Stimulated activated CD8-positive, alpha-beta memory T cell treated with anti-CD3 and anti-CD28 coated beads, Interleukin-15, amount 100 ng/mL, for 1 hour (primary cell): Measurements from ENCODE around the gene ZNF511.

Experiments used
- DNase-seq: peaks from one replicate; pipeline ENCODE4 v3.0.0-alpha.2; 2020; ENCODE audit warnings: low read depth

ZNF511 gene

DNA sequence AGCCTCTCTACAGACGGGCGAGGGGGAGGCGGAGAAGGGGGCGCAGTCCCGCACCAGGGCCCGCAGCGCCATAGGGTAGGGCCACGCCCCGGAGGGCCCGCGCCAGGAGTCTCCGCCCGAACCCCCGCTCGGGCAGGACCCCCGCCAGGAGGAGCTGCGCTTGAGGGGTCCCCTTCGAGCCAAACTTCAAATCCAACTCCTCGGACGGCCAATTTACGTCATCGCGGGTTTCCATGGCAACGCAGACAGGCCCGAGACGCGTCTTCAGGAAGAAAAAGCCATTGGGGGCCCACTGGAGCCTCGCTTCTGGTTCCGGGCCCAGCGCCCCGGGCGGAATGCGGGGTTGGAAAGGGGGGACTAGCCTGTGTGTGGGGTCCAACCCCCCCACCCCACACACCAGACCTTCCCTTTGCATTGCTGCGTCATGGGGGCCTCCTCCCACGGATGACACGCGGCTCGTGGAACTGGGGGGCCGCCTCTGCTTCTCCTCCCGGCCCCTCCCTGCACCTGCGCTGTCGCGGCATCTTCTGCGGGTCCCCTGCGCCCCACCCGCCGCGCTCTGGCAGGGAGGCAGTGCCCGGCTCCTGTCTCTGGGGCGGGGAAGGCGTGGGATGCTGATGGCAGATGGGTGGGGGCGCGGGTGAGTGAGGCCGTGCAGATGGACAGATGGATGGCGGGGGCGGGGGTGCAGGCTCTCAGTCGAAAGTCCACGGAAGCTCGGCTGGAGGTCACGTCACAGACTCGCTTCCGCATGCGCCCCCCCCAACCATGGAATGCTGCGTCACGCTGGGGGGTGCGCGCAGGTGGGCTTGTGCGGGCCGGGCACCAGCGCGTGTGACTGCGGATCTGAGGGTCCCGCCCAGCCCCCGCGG, 26.8 kb downstream of the ZNF511 start:
- DNase-seq: peak; percentile 71

DNA sequence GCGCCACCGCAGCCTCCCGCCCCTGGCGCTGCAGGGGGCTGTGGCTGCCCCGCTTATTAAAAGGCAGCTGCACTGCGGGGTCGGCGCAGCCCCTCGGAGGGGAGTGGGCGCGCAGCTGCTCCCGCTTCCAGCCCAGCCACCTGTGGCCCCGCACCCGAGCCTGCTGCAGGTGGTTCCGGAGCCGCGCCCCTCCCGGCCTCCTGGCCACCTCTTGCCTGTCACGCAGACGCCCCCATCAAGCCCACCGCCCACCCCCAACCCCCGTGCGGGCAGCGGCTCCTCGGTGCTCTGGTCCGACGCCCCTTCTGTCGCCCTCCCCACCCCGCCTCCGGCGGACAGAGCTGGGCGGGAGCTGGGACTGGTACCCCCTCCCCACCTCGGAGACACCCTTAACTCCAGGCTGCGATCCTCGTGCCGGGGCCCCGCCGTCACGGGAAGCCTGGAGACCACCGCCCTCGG, 27.4 kb downstream of the ZNF511 start:
- DNase-seq: no peak

DNA sequence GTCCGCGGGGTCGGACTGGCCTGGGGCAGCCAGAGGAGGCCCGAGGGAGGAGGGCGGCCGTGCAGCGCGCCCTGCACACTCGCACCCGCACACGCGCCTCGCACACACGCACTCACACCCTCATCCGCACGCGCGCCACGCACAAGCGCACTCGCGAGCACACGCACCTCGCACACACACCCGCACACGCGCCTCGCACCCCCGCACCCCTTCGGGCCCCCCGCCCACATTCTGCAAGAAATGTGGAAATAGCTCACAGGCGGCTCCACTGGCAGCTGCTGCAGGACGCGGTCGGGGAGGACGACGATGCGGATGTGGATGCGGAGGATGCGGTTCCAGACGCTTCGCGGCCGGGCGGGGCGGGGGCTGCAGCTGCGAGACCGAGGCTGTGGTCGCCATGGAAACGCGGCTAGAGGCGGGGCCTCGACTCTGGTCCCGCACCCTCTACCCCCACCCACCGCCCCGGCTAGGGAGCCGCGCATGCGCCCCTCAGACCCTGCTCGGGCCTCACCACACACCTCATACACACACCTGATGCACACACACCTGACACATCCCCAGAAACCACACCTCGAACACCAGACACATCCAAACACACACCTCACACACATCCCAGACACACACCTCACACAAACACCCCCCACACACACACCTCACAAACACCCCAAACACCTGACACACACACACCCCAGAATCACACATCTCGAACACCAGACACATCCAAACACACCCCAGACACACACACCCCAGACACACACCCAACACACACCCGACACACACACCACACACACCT, 28.1 kb downstream of the ZNF511 start, which contains the start of gene CALY:
Gene CALY, minus strand, starts transcription at position 320 of the 793 bp plus-strand sequence. CDS start 7,907 bp downstream, outside the sequence.
- peak; percentile 48 for DNase-seq

DNA sequence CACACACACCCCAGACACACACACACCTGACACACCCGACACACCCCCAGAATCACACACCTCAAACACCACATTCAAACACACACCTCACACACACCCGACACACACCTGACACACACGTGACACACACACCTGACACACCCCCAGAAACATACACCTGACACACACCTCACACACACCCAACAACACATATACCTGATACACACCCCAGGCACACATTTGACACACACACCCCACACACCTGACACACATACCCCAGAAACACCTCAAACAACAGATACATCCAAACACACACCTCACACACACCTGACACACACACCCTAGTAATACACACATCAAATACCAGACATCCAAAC, 28.6 kb downstream of the ZNF511 start:
- no peak for DNase-seq

DNA sequence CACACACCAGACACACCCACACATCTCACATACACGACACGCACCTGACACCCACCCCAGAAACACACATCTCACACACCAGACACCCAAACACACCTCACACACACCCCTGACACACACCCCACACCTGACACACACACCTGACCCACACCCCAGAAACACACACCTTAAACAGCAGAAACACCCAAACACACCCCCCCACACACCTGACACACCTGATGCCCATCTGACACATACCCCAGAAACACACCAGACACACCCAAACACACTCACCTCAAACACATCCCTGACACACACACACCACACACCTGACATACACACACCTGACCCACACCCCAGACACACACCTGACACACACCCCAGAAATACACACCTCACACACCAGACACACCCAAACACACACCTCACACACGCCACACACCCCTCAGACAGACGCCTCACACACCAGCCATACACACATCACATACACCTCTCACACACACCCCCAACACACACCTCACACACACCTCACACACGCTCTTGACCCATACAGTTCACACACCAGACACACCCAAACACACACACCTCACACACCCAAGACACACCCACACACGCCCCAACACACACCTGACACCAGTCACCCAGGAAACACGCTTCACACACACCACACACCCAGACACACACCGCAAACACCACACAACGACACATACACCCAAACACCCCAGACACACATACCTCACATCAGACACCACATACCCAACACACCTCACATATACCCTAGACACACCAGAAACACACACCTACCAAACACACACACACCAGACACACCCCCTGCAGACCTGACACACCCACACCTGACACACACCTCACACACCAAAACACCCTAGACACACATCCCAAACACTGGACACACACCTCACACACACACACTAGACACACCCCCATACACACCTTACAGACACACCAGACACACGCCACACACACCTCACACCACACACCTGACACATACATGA, 29.7 kb downstream of the ZNF511 start:
- DNase-seq: no peak

DNA sequence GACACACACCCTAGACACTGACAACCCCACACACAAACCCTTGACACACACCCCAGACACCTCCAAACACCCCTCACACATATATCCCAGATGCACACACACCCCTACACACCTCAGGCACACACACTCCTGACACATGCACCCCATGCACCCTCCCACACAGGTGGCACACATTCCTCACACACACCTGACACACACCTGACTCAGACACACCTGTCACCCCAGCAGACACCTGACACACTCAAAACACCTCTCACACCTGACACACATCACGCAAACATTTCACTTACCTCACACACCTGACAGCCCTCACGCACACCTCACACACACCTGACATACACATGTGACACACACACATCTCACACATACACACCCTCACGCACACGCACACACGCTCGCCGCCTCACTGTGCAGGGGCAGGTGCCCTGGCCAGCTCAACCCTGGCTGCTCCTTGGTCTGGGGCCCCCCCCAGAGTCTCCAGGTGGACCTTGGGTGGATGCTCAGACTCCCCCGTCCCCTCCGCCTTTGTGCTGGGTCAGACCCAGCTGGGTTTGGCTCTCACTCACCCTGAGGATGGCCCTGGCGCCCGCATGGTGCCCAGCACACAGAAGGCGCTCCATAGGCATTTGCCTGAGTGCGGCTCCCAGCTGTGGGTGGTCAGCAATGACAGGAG, 31.1 kb downstream of the ZNF511 start:
- DNase-seq: no peak

DNA sequence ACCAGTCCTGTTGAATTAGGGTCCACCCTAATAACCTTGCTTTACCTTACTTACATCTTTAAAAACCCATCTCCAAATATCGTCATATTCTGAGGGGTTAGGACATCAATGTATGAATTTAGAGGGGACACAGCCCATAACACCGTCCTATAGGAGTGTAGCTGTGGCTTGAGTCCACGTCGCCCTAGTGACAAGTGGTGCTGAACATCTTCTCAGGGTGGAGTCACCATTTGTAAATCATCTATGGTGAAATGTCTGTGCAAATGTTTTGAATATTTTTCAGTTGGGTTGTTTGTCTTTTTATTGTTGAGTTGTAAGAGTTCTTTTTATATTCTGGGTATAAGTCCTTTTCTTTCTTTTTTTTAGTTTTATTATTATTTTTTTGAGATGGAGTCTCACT, 33.3 kb downstream of the ZNF511 start:
- no peak for DNase-seq

DNA sequence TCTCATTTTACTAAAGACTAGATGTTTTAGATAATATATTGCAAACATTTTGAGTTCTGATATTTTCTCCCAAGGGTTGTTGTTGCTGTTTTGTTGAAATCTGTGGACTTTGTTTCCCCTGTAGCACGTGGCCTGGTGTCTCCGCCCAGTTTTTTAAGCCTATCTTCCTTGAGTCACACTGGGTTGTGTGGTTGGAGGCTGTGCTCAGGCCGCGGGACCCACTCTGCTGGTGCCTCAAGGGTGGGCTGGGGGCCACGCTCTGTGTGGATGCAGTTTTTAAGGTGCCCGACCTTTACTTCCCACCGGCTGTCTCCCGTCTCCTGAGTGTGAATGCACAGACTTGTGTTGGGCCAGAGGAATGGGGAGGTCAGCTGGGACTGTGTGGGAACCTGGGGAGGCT, 34.2 kb downstream of the ZNF511 start:
- DNase-seq: no peak

DNA sequence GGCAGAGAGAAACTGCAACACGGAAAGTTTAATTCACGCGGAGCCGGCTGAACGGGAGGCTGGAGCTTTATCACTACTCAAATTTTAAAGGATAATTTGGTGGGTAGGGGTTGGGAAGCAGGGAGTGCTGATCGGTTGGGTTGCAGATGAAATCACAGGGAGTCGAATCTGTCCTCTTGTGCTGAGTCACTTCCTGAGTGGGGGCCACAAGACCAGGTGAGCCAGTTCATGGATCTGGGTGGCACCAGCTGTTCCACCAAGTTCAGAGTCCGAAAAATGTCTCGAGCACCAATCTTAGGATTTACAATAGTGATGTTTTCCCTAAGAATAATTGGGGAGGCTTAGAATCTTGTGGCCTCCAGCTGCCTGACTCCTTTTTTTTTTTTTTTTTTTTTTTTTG, 34.8 kb downstream of the ZNF511 start:
- DNase-seq: no peak

DNA sequence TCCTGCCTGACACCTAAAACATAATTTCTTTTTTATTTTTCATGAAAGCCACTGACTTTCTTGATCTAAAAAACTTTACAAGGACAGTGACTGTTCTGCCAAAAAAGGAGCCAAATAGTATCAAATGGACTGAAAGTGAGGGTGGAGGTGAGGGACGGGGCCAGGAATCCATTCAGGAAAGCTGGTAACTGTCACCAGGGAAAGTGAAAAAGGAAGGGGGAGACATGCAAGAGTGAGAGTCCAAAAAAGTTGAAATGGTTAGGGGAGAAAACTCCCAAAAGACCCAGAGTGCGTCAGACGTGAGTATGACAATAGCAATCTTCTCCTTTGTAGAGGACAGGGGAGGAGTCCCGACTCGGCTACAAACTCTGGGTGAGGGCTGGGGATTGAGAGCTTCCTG, 35.5 kb downstream of the ZNF511 start:
- no peak for DNase-seq

DNA sequence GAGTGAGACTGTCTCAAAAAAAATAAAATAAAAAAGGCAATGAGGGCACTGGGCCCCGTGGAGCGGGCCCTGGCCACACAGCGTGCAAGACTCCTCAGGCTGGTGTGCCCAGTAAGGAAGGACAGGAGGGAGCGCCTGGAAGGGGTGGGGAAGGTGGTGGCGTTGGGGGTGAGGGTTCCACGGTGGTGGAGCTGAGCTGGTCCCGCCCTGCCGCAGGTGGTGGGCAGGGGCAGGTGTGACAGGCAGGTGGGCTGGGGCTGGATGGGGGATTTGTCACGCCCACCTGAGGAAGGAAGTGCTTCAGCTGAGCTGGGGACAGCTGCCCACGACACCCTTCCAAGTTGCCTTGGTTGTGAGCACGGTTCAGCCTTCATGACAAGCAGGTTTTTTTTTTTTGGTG, 37.7 kb downstream of the ZNF511 start:
- no peak for DNase-seq

DNA sequence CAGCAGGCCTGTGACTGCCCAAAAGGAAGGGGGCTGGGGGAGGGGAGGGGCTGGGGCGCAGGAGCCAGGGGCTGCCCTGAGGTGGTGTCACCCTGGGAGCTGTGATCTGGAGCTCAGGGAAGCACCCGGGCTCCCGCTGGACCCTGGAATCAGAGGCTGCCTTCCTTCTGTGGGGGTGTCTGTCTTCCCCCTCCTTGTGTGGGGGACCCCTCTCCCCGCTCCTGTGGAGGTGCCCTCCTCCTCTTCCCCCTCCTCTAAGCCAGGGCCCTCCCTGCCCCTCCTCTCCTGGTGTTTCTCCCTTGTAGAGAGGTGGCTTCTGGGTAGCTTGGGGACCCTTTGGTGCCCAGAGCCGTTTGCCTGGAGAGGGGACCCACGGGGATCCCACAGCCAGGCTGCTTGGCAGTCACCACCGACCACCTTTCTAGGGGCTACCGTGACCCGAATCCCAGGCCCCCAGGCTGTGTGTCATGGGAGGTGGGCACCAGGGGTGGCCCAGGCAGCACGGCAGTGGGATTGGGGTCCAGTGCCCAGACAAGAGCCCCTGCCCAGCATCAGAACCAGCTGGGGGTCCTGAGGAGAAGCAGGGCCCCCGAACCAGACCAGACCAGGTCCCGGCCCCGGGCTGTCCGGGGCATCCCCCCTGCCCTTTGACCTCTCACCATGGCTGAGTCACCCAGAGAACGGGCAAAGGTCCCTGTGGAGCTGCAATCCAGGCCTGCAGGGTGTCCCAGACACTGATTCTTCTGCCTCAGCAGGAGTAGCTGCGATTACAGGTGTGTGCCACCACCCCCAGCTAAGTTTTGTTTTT, 39.2 kb downstream of the ZNF511 start:
- no peak for DNase-seq

DNA sequence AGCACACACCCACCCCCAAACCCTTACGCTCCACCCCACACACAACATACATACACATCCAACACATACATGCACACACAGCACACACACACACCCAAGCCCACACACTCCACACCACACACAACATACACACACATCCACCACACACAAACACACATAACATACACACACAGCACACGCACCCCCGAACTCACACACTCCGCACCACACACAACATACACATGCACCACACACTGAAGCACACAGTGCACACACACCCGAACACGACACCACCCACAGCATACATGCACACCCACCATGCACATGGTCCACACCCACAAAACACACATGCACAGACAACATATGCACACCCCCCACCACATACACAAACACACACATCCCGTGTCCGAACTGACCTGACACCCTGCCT, 40.5 kb downstream of the ZNF511 start:
- no peak for DNase-seq

DNA sequence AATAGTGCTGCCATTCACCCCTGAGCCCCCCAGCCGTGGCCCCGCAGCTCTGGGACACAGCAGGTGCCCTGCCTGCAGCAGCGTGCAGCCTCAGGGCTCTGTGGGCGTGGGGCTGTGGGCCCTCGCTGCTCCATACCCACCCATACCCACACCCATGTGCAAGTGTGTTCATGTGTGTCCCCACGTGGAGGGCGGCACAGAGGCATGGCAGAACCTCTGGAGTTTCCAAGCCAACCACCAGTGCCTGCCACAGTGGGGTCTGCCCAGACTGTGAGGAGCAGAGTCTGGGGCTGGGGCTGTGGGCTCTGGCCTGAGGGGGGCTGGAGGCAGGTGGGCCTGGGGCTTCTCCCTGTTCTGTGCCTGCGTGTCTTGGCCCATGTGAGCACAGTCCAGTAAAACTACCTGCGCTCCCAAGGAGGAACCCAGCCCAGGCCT, 40.9 kb downstream of the ZNF511 start:
- no peak for DNase-seq

DNA sequence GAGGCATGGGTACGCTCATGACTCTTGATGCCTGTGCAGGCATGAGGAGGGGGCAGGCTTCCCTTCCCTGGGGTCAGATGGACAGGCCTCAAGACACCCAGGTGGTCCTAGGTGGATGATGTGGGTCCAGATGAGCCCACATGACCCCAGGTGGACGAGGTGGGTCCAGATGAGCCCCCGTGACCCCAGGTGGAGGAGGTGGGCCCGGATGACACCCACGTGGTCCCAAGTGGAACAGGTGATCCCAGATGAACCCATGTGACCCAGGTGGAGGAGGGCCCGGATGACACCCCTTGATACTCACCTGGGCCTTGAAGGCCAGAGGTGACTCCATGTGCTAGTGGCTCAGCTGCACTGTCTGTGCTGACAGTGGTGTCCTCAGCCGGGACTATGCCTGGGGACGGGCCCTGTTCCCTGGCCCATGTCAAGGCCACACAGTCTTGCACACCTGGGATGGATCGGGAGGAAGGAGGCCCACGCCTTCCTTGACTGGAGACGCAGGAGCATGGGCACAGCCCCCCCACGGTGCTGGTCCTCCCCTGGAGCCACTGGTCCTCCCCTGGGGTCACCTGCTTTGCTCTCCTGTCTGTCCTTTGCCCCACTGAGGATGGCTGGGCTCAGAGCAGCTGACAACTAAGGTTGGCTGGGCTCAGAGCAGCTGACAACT, 41.7 kb downstream of the ZNF511 start:
- no peak for DNase-seq

DNA sequence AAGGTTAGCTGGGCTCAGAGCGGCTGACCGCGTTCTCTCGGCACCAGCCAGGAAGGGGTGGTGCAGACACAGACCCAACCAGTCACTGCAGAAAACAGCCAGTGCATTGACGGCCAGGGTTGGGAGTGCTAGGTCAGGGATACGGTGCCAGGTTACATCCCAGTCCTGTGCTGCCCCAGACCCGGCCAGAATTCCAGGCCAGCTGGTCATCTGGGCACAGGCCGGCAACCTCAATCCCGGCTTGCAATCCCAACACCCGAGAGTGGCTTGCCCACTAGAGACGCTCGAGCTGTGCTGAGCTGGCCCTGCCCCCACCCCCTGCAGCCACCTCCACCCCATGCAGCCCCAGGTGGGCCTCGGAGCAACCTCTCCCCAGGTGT, 42.2 kb downstream of the ZNF511 start:
- DNase-seq: no peak

DNA sequence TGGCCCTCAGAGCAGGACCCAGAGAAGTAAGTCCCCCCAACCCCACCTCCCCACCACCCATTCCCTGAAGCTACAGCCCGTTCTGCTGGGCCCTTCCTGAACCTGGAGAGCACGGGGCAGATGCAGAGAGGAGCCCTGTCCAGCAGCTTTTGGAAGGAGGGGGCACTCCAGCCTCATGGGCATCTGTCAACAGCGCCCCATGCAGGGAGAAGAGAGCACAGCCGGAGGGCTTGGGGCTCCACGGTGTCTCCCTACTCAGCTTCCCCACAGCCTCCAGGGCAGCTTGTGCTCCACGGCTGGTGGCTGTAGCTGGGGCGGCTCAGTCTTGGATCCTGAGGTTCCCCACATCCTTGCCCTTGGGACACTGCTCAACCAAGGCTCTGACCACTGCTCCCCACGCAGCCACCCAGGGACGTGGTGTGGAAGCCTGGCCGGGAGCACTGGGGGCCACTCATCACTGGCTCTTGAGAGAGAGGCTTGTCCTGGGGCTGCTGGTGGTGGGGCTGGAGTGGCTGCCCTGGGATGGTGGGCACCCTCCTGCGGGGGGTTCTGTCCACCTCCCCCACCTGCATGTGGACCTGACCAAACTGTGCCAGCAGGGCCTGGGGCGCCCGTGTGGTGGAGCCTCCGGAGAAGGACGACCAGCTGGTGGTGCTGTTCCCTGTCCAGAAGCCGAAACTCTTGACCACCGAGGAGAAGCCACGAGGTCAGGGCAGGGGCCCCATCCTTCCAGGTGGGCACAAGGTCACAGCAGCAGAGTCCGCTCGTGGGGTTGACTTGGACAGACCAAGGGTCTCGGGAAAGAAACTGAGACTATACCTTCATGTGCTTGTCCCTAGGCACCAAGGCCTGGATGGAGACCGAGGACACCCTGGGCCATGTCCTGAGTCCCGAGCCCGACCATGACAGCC, 42.9 kb downstream of the ZNF511 start:
- DNase-seq: no peak

DNA sequence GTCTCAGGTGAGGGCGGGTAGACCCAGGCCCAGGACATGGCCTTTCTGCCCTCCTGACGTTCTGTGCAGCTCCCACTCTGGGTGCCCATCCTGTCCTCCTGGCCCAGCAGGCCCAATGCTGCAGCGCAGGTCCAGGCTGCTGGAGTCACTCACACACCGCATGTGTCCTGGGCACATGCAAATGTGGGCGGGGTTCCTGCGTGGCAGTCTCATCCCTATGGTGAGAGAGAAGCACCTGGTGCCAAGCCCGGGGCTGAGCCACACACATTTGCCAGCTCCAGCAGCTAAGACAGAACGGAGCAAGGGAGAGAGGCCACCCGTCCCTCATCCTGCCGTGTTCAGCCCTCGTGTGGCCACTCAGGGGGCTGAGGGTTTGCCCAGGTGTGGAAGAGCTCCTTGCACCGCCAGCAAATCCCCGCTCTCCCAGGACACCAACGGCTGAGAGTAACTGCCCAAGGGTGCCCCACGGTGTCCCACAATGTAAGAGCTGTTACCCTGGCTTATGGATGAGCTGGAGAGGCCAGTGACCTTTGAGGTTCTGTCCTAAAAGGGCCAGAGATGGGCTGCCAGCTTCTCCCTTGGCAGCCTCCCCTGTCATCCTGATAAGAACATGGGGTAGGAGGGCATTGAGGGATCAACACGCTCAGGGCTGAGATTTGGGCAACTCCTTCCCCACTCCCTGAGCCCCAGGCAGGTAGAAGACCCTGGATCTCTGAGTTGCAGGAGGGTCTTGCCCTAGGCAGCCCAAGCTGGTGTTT, 44.7 kb downstream of the ZNF511 start:
- DNase-seq: no peak
